K562 (cell line): Measurements from ENCODE around the gene CFAP126.

ENCODE experiments used
- CBX3 ChIP-seq, 2 experiments: IDR thresholded peaks; 1 replicate in 1 of 2; 2 replicates in 1 of 2; pipeline ENCODE4 v1.6.1; 2012; ENCODE audit warnings: inconsistent platforms in 2 of 2, low read length in 2 of 2, borderline replicate concordance in 1 of 2, control low read depth in 1 of 2
- CEBPB ChIP-seq: fragments of 450-650 bp; IDR thresholded peaks from 2 replicates; pipeline ENCODE4 v1.6.1; 2016; ENCODE audit warnings: missing genetic modification characterization, missing compliant biosample characterization
- CTCF ChIP-seq, 3 experiments: IDR thresholded peaks in 2 of 3; conservative IDR thresholded peaks in 1 of 3; 2 replicates each; pipeline ENCODE4 v1.5.1; 2011 to 2012; ENCODE audit warnings: low read length in 3 of 3, mild to moderate bottlenecking in 3 of 3, control low read depth in 2 of 3, improper control_type of control experiment in 1 of 3, inconsistent platforms in 1 of 3, low read depth in 1 of 3, mixed read lengths in 1 of 3, moderate library complexity in 1 of 3; ENCODE audit not compliant: insufficient read depth in 2 of 3
- FOXM1 ChIP-seq, 2 experiments: fragments of 450-650 bp in 1 of 2; sonication (generic) in 1 of 2; formaldehyde crosslinking in 1 of 2; IDR thresholded peaks; 2 replicates each; pipeline versions ENCODE4 v1.6.1 to v1.9.0; 2017 to 2022; ENCODE audit warnings: low read depth in 2 of 2, mild to moderate bottlenecking in 2 of 2, missing genetic modification reagents in 1 of 2, moderate library complexity in 1 of 2
- GTF2A2 ChIP-seq: IDR thresholded peaks from 2 replicates; pipeline ENCODE4 v1.6.1; 2016; ENCODE audit warnings: mild to moderate bottlenecking, missing genetic modification characterization, missing compliant biosample characterization
- NBN ChIP-seq: fragments of 450-650 bp; IDR thresholded peaks from 2 replicates; pipeline ENCODE4 v1.6.1; 2016; ENCODE audit warnings: low read depth, mild to moderate bottlenecking
- POLR2AphosphoS5 ChIP-seq: IDR thresholded peaks from 2 replicates; pipeline ENCODE4 v1.6.1; 2011; ENCODE audit warnings: mild to moderate bottlenecking, low read depth, low read length, moderate library complexity; ENCODE audit not compliant: control insufficient read depth, insufficient read depth
- TBP ChIP-seq: optimal IDR thresholded peaks from 2 replicates; pipeline ENCODE3; 2011; ENCODE audit warnings: low read depth, low read length, improper control_type of control experiment
- ZFP30 ChIP-seq: fragments of 250-450 bp; sonication (Bioruptor Pico); IDR thresholded peaks from 2 replicates; pipeline ENCODE4 v1.8.0; 2022; ENCODE audit warnings: moderate library complexity, mild to moderate bottlenecking, inconsistent platforms, borderline replicate concordance
- ZMIZ1 ChIP-seq, 2 experiments: fragments of 150-350 bp in 1 of 2; IDR thresholded peaks; 2 replicates each; pipeline ENCODE4 v1.6.1; 2012 to 2016; ENCODE audit warnings: low read depth in 2 of 2, low read length in 2 of 2, mild to moderate bottlenecking in 1 of 2, moderate library complexity in 1 of 2
- ZNF217 ChIP-seq: sonication (generic); formaldehyde crosslinking; IDR thresholded peaks from 2 replicates; pipeline ENCODE4 v1.8.0; 2022; ENCODE audit warnings: mild to moderate bottlenecking, missing genetic modification reagents

GRCh38 chr1:161391611-161392010 is 23.9 kb upstream of the CFAP126 start:
- TF ChIP-seq CBX3 (IDR thresholded peaks at IDR 0.05; ENCODE audit: borderline replicate concordance in 1 of 2, low read length in 2 of 2) (no peak), CTCF (IDR thresholded peaks at IDR 0.05 in 2 of 3, conservative IDR thresholded peaks at IDR 0.05 in 1 of 3; ENCODE audit: insufficient read depth in 2 of 3, low read depth in 1 of 3, low read length in 3 of 3) (no peak), ZFP30 (no peak), GTF2A2 (tag) (no peak), FOXM1 (IDR thresholded peaks at IDR 0.05; ENCODE audit: low read depth) (no peak), FOXM1 (CRISPR knock-in tag; IDR thresholded peaks at IDR 0.05; ENCODE audit: low read depth) (no peak), CEBPB (no peak), NBN (no peak), ZMIZ1 (IDR thresholded peaks at IDR 0.05; ENCODE audit: low read depth in 2 of 2, low read length in 2 of 2) (no peak), TBP (no peak), ZNF217 (CRISPR knock-in tag) (no peak), POLR2AphosphoS5 (no peak)
